Hematopoietic multipotent progenitor cell treated with erythropoietin and hydrocortisone succinate and interleukin-3 and kit ligand, for 15 days (in vitro differentiated cells): ENCODE results near the gene CHTF18.
"Not testable (repeated sequence)": the region's sequence is repeated elsewhere in the genome, so short reads cannot be mapped to it uniquely, and the experiment has no call there.

Source experiments
- DNase-seq: peaks from one replicate; pipeline ENCODE4 v3.0.0-alpha.2; 2015; ENCODE audit warnings: low spot score

The CHTF18 gene

GRCh38 chr16:830871-831570 is 42.6 kb downstream of the CHTF18 start:
- no peak for DNase-seq

- no peak for DNase-seq
Measured at GRCh38 chr16:831571-832413, 43.4 kb downstream of the CHTF18 start.

GRCh38 chr16:832652-833336 is 44.4 kb downstream of the CHTF18 start:
- no peak for DNase-seq

- no peak for DNase-seq
Measured at GRCh38 chr16:833411-833810, 45.0 kb downstream of the CHTF18 start.

DNA sequence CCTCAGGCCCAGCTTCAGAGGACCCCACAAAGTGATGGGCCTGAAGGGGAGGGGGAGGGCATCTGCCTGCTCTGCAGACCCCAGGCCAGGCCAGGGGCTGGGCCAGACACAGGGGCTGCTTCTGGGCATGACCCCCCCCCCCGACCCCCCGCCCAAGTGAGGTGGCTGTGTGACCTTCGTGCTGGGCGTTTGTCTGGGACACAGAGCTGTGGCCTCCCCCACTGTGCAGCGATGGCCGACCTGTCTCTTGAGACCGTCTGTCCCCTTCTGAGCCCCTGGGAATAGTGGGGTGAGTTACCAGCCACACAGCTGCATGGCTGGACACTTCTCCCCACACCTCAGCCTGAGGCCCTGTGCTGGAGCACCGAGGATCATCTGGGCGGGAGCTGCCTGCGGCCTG is 47.0 kb downstream of the CHTF18 start:
- DNase-seq = no peak

GRCh38 chr16:836221-836620 is 47.8 kb downstream of the CHTF18 start:
- no peak for DNase-seq

DNA sequence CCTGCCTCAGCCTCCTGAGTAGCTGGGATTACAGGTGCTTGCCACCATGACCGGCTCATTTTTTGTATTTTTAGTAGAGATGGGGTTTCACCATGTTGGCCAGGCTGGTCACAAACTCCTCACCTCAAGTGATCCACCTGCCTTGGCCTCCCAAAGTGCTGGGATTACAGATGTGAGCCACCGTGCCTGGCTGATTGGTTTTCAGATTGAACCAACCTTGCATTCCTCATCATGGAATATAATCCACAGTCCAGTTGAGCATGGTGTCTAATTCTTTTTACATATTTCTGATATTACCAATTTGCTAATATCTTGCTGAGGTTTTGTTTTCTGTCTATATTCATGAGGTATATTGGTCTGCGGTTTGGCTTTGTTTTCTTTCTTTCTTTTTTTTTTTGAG is 48.4 kb downstream of the CHTF18 start:
- not testable (repeated sequence) for DNase-seq

DNA sequence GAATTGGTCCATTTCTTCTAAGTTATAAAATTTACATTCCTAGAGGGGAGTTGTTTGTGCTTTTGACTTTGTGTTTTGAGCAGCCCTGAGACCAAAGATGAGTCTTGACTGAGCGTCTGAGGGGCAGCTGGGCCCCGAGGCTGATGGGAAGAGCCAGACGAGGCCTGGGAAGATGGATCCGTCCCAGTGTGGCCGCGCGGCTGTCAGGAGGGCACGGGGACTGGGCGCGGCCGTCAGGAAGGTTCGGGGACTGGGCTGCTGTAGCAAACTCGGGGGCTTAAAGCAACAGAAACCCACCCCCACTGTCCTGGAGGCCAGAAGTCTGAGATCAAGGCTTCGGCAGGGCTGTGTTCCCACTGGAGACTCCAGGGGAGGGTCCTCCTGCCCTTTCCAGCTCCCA is 50.3 kb downstream of the CHTF18 start:
- DNase-seq = no peak

- DNase-seq = no peak
Measured at GRCh38 chr16:839643-840408, 51.4 kb downstream of the CHTF18 start.

GRCh38 chr16:840561-841454 is 52.4 kb downstream of the CHTF18 start:
- no peak for DNase-seq

- DNase-seq = no peak
Measured at GRCh38 chr16:841455-842060, 53.1 kb downstream of the CHTF18 start.

- DNase-seq = no peak
Measured at GRCh38 chr16:842061-842476, 53.6 kb downstream of the CHTF18 start.

DNA sequence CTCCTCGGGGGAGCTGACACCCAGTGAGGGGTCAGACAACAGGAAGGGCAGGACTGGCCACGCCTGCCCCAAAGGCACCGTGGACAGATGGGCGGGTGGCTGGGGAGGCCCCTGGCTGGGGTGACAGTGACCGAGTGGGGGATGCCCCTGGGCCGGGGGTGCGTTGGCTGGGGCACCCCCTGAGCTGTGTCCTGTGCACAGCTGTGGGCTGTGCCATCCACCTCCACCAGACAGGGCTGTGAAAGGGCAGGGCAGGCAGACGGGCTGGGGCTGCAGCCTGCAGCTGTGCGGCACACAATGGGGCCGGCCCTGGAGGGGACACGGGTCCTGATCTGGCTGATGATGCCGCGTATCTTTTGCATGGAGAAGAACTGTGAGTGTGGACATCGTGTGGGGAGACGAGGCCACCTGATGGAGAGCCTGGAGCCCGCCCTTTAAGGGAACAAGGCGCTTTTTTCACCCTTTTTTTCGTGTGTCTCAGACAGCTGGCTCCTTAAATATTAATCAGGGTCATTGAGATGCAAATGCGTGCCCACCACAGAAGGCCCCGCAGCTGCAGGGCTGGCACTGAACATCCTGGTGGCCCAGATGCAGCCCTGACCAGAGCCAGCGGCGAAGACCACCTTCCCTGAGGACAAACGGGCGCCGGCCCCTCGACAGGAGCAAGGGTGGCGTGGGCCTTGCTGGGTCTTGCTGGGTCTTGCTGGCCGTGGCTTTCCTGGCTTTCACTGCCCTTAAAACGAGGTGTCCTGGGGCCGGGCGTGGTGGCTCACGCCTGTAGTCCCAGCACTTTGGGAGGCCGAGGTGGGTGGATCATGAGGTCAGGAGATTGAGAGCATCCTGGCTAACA is 54.5 kb downstream of the CHTF18 start:
- no peak for DNase-seq

GRCh38 chr16:843771-844170 is 55.4 kb downstream of the CHTF18 start:
- DNase-seq = no peak

DNA sequence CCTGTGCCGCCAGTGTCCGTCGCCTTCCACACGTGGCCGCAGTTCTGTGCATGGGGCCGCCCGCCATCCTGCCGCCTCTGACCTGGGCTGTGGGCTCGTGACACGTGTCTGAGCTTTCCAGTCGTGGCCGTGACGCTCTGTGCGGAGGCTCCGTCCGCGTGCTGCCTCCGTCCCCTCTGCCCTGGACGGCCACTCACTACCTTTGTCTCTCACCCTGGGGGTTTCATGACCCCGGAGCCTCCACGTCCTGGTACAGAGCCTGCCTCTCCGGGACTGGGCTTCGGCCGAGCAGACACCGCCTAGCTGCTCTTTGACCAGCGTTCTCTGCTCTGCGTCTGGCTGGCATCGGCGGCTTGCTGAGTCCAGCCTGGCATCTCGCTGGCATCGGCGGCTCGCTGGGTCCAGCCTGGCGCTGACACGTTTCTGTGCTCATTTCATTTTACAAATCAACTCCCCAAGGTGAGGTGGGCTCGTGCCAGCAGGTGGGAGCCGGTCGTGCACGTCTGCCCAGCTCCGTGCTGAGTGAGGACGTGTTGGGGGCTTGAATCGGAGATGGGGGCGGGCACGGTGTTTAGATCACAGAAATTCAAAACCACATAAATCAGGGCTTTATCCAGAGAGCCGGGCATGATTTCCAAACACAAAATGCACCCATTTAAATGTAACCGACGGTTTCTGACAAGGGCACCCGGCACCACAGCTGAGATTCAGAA is 56.4 kb downstream of the CHTF18 start:
- DNase-seq = no peak

DNA sequence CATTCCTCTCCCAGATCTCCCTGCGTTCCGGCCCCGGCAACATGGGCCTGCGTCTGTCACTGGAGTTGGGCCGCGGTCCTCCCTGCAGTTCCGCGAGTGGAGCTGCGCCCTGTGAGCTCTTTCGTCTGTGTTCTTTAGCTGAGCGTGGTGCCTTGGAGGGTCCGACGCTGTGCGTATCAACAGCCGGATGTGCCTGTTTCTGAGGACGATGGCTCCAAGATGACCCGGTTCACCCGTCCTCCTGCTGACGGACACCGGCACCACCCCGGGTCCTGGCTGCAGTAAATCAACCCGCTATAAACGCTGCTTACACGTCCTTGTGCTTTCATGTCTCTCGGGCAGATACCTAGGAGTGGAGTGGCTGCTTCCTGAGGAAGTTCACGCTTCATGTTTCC is 56.9 kb downstream of the CHTF18 start:
- DNase-seq = no peak

GRCh38 chr16:847151-847550 is 58.7 kb downstream of the CHTF18 start:
- no peak for DNase-seq
